Neural cell (in vitro differentiated cells): ENCODE results near the gene ZNF14.

ENCODE experiments used
- EZH2 ChIP-seq: fragments of 200-600, 300-800 bp; shearing (Covaris generic), sonication (generic); IDR thresholded peaks from 2 replicates; pipeline ENCODE4 v1.6.1; 2014; ENCODE audit warnings: antibody characterized with exemption, low read length, borderline replicate concordance, mild to moderate bottlenecking; ENCODE audit not compliant: insufficient read depth, poor library complexity, severe bottlenecking
- TF ChIP-seq, protein P1 (sequence below): fragments of 450-650 bp; IDR thresholded peaks from 2 replicates; pipeline ENCODE4 v1.5.1; 2014; ENCODE audit warnings: antibody characterized with exemption, mild to moderate bottlenecking, moderate library complexity; ENCODE audit not compliant: poor library complexity, severe bottlenecking

DNA sequence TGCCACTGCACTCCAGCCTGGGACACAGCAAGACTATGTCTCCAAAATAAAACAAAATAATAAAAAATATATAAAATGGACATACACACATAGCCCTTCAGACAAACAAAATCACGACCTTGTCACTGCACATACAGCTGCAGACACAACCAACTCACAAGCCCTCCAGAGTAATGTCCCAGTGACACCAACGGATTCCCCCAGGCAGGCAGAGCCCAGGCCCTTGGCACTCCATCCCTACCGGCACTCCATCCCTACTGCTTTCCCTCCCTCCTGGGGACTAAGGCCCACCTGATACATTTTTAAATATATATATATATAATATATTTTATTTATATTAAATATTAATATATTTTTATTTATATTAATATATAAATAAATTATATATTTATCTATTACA is 45.8 kb downstream of the ZNF14 start:
- TF ChIP-seq EZH2 = no peak
- TF ChIP-seq, protein P1, sequence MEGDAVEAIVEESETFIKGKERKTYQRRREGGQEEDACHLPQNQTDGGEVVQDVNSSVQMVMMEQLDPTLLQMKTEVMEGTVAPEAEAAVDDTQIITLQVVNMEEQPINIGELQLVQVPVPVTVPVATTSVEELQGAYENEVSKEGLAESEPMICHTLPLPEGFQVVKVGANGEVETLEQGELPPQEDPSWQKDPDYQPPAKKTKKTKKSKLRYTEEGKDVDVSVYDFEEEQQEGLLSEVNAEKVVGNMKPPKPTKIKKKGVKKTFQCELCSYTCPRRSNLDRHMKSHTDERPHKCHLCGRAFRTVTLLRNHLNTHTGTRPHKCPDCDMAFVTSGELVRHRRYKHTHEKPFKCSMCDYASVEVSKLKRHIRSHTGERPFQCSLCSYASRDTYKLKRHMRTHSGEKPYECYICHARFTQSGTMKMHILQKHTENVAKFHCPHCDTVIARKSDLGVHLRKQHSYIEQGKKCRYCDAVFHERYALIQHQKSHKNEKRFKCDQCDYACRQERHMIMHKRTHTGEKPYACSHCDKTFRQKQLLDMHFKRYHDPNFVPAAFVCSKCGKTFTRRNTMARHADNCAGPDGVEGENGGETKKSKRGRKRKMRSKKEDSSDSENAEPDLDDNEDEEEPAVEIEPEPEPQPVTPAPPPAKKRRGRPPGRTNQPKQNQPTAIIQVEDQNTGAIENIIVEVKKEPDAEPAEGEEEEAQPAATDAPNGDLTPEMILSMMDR = no peak
